Measurements from ENCODE around the gene HSPA4L. TPM values are rescaled to one million over a fixed set of nuclear protein-coding genes. Genes with fewer than 3 reads are reported as not detected.

Gene HSPA4L
- total and polyA plus RNA-seq, 2 donors (not counting 1 experiment from before 2014, with no cell fraction given) = 3.9 to 10.1 TPM

GRCh38 chr4:127870688-127871087, 88.6 kb downstream of the HSPA4L start:
- Histone ChIP-seq H3K4me3 (replicated peaks in 1 of 4; ENCODE audit: control extremely low read depth in 1 of 4, insufficient read depth in 1 of 4, low read depth in 3 of 4, low read length in 4 of 4) (no peak overlapping the region), H3K4me2 (ENCODE audit: extremely low read depth, insufficient read depth, low read length) (peak overlapping the region; percentile 1), H3K4me1 (ENCODE audit: control insufficient read depth, extremely low read depth, insufficient read depth, low read length) (peaks cover 11% of the 10 kb centered on the region), H3K27me3 (ENCODE audit: control insufficient read depth, insufficient read depth, low read length) (no peaks in the 10 kb centered on the region), H3K9me3 (ENCODE audit: control insufficient read depth, insufficient read depth, low read depth, low read length) (no peaks in the 10 kb centered on the region), H3K79me2 (ENCODE audit: control insufficient read depth, insufficient read depth, low read length) (no peaks in the 10 kb centered on the region), H3K9ac (ENCODE audit: insufficient read depth, low read length) (no peak overlapping the region), H4K20me1 (ENCODE audit: control insufficient read depth, extremely low read depth, insufficient read depth, low read length) (no peaks in the 10 kb centered on the region), H2AFZ (ENCODE audit: low read length) (peak overlapping the region; percentile 10), H3K36me3 (ENCODE audit: control insufficient read depth, insufficient read depth, low read length) (no peaks in the 10 kb centered on the region), H3K27ac (ENCODE audit: insufficient read depth, low read length) (no peak overlapping the region)
- peak; percentile 85 to 91 for DNase-seq (ENCODE audit: low read depth in 2 of 2)
- TF ChIP-seq EZH2 (IDR thresholded peaks at IDR 0.05; ENCODE audit: low read length, missing control alignments) (no peak), CTCF (conservative IDR thresholded peaks at IDR 0.05 in 1 of 2, IDR thresholded peaks at IDR 0.05 in 1 of 2; ENCODE audit: low read depth in 1 of 2, low read length in 2 of 2) (no peak)

GRCh38 chr4:127875791-127876190, 93.7 kb downstream of the HSPA4L start:
- Histone ChIP-seq H3K36me3 (ENCODE audit: control insufficient read depth, insufficient read depth, low read length) (no peaks in the 10 kb centered on the region), H3K27me3 (ENCODE audit: control insufficient read depth, insufficient read depth, low read length) (no peaks in the 10 kb centered on the region), H3K4me1 (ENCODE audit: control insufficient read depth, extremely low read depth, insufficient read depth, low read length) (peaks cover 7% of the 10 kb centered on the region), H3K9me3 (ENCODE audit: control insufficient read depth, insufficient read depth, low read depth, low read length) (no peaks in the 10 kb centered on the region), H3K4me3 (replicated peaks in 1 of 4; ENCODE audit: control extremely low read depth in 1 of 4, insufficient read depth in 1 of 4, low read depth in 3 of 4, low read length in 4 of 4) (no peak overlapping the region), H3K79me2 (ENCODE audit: control insufficient read depth, insufficient read depth, low read length) (no peaks in the 10 kb centered on the region), H3K4me2 (ENCODE audit: extremely low read depth, insufficient read depth, low read length) (no peak overlapping the region), H2AFZ (ENCODE audit: low read length) (no peak overlapping the region), H3K9ac (ENCODE audit: insufficient read depth, low read length) (no peak overlapping the region), H3K27ac (ENCODE audit: insufficient read depth, low read length) (no peak overlapping the region), H4K20me1 (ENCODE audit: control insufficient read depth, extremely low read depth, insufficient read depth, low read length) (no peaks in the 10 kb centered on the region)
- no peak for TF ChIP-seq EZH2 (IDR thresholded peaks at IDR 0.05; ENCODE audit: low read length, missing control alignments)
- TF ChIP-seq CTCF (conservative IDR thresholded peaks at IDR 0.05 in 1 of 2, IDR thresholded peaks at IDR 0.05 in 1 of 2; ENCODE audit: low read depth in 1 of 2, low read length in 2 of 2) = no peak
- DNase-seq (ENCODE audit: low read depth in 2 of 2) = no peak

GRCh38 chr4:127880763-127881562, 98.8 kb downstream of the HSPA4L start, which contains the start of gene PLK4:
PLK4 (plus strand) TSS chr4:127880893; CDS start chr4:127881135, 242 bp downstream.
- H2AFZ ChIP-seq (ENCODE audit: low read length) = peak within 1 kb of the TSS; percentile 98
- H3K79me2 ChIP-seq (ENCODE audit: control insufficient read depth, insufficient read depth, low read length) = peaks cover 12% of the 10 kb centered on the region
- H4K20me1 ChIP-seq (ENCODE audit: control insufficient read depth, extremely low read depth, insufficient read depth, low read length) = no peaks in the 10 kb centered on the region
- H3K27ac ChIP-seq (ENCODE audit: insufficient read depth, low read length) = peak within 1 kb of the TSS; percentile 87
- no peaks in the 10 kb centered on the region for H3K4me1 ChIP-seq (ENCODE audit: control insufficient read depth, extremely low read depth, insufficient read depth, low read length)
- H3K27me3 ChIP-seq (ENCODE audit: control insufficient read depth, insufficient read depth, low read length) = no peaks in the 10 kb centered on the region
- peak within 1 kb of the TSS; percentile 70 to 92 (median 84) for H3K4me3 ChIP-seq (replicated peaks in 1 of 4; ENCODE audit: control extremely low read depth in 1 of 4, insufficient read depth in 1 of 4, low read depth in 3 of 4, low read length in 4 of 4)
- no peak for TF ChIP-seq CTCF (conservative IDR thresholded peaks at IDR 0.05 in 1 of 2, IDR thresholded peaks at IDR 0.05 in 1 of 2; ENCODE audit: low read depth in 1 of 2, low read length in 2 of 2)
- no peak for TF ChIP-seq EZH2 (IDR thresholded peaks at IDR 0.05; ENCODE audit: low read length, missing control alignments)
- H3K9ac ChIP-seq (ENCODE audit: insufficient read depth, low read length) = peak within 1 kb of the TSS; percentile 84
- no peaks in the 10 kb centered on the region for H3K36me3 ChIP-seq (ENCODE audit: control insufficient read depth, insufficient read depth, low read length)
- H3K4me2 ChIP-seq (ENCODE audit: extremely low read depth, insufficient read depth, low read length) = peak within 1 kb of the TSS; percentile 71
- DNase-seq (ENCODE audit: low read depth in 2 of 2) = peak; percentile 90 to 96
- H3K9me3 ChIP-seq (ENCODE audit: control insufficient read depth, insufficient read depth, low read depth, low read length) = no peaks in the 10 kb centered on the region

All from fibroblast of lung (primary cell).